Body of pancreas (tissue), 4 donors: ENCODE results near the gene ASTN2. TPM values are rescaled to one million over a fixed set of nuclear protein-coding genes. Genes with fewer than 3 reads are reported as not detected.

Source experiments
- ATAC-seq: fragments of 150-250 bp; one replicate; pipeline ENCODE4 v1.9.1; 2016
- DNase-seq, 4 donors: peaks; one replicate each; pipeline ENCODE4 v3.0.0-alpha.2; 2019
- H3K27ac ChIP-seq, 4 donors: fragments of 200-600 bp; sonication (generic); 1 replicate in 3 of 4; 2 replicates in 1 of 4; pipeline versions ENCODE4 v1.5.1 to v1.6.1; 2016 to 2019; ENCODE audit warnings: mild to moderate bottlenecking in 1 of 4, mixed read lengths in 1 of 4, moderate library complexity in 1 of 4
- H3K27me3 ChIP-seq, 2 donors: fragments of 200-600 bp; sonication (generic); one replicate each; pipeline ENCODE4 v1.6.0; 2016; ENCODE audit warnings: mild to moderate bottlenecking in 1 of 2
- H3K36me3 ChIP-seq, 2 donors: fragments of 200-600 bp; sonication (generic); replicated peaks in 1 of 2; 2 replicates each; pipeline ENCODE4 v1.5.1; 2016; ENCODE audit warnings: low read depth in 2 of 2; ENCODE audit not compliant: insufficient read depth in 1 of 2
- H3K4me1 ChIP-seq: fragments of 200-600 bp; sonication (generic); one replicate; pipeline ENCODE4 v1.6.0; 2016
- H3K4me3 ChIP-seq, 2 donors: fragments of 200-600 bp; sonication (generic); 1 replicate in 1 of 2; 2 replicates in 1 of 2; pipeline ENCODE4 v1.5.1; 2016 to 2019
- H3K9me3 ChIP-seq, 3 donors: fragments of 200-600 bp; sonication (generic); 1 replicate in 2 of 3; 2 replicates in 1 of 3; pipeline ENCODE4 v1.5.1; 2016
- CTCF ChIP-seq, 7 experiments: fragments of 450-650 bp in 4 of 7; fragments of 200-600 bp in 3 of 7; sonication (generic) in 3 of 7; IDR thresholded peaks; one replicate each; pipeline ENCODE4 v1.5.1; 2016 to 2019; ENCODE audit warnings: antibody characterized with exemption in 7 of 7
- POLR2A ChIP-seq, 3 donors: fragments of 450-650 bp; IDR thresholded peaks; one replicate each; pipeline ENCODE4 v1.6.1; 2016; ENCODE audit warnings: antibody characterized with exemption in 3 of 3, mild to moderate bottlenecking in 2 of 3
- WGBS, 2 donors: methylation state at CpG; one replicate each; pipeline ENCODE4 v1.1.5; 2017; 5-methylcytosine and 5-hydroxymethylcytosine counted together
- intact Hi-C: fragments of 100-400 bp; cut with DNase I; formaldehyde crosslinking; loops from one replicate; pipeline ENCODE4 v1.15.1; 2023
- total RNA-seq, 2 donors: library from RNA; depleted of rRNA; stranded (reverse); fragments of >200 nt; gene quantifications; one replicate each; pipeline ENCODE4 v1.1.0, GENCODE V29; 2016

Gene ASTN2
- total RNA-seq, 2 donors from 2014 or later: 8.2 to 9.6 TPM

- Histone ChIP-seq H3K4me3 (no peak overlapping the region), H3K4me1 (no peaks in the 10 kb centered on the region), H3K27ac (no peak overlapping the region), H3K9me3 (no peaks in the 10 kb centered on the region), H3K36me3 (no peaks in the 10 kb centered on the region), H3K27me3 (no peaks in the 10 kb centered on the region)
- DNase-seq: no peak
- WGBS, 2 donors: 92 to 100% methylated on average over 2 of the region's 2 CpGs
- intact Hi-C loops: no loop called here
- TF ChIP-seq POLR2A (IDR thresholded peaks at IDR 0.05) (no peak), CTCF (IDR thresholded peaks at IDR 0.05) (no peak)
- ATAC-seq: no peak
Measured at GRCh38 chr9:117180896-117181445, 233.9 kb downstream of the ASTN2 start.

- no peaks in the 10 kb centered on the region for H3K9me3 ChIP-seq
- DNase-seq: no peak
Measured at GRCh38 chr9:117178596-117179375, 236.1 kb downstream of the ASTN2 start.

GRCh38 chr9:117170567-117170966, 244.3 kb downstream of the ASTN2 start:
- no peak for ATAC-seq
- 90 to 91% methylated on average over 2 of the region's 2 CpGs for WGBS, 2 donors
- Histone ChIP-seq H3K27ac (no peak overlapping the region), H3K36me3 (no peaks in the 10 kb centered on the region), H3K4me3 (no peak overlapping the region), H3K9me3 (no peaks in the 10 kb centered on the region), H3K4me1 (no peaks in the 10 kb centered on the region), H3K27me3 (no peaks in the 10 kb centered on the region)
- intact Hi-C loops: no loop called here
- TF ChIP-seq CTCF (IDR thresholded peaks at IDR 0.05) (no peak), POLR2A (IDR thresholded peaks at IDR 0.05) (no peak)
- DNase-seq: no peak

More at GRCh38 chr9:117178596-117179375, 236.1 kb downstream of the ASTN2 start:
- H3K27ac ChIP-seq: no peak overlapping the region
- H3K4me3 ChIP-seq: no peak overlapping the region
- WGBS, 2 donors: 86 to 89% methylated on average over 5 of the region's 5 CpGs
- no peaks in the 10 kb centered on the region for H3K27me3 ChIP-seq
- no peaks in the 10 kb centered on the region for H3K36me3 ChIP-seq
- H3K4me1 ChIP-seq: no peaks in the 10 kb centered on the region
- intact Hi-C loops: no loop called here
- TF ChIP-seq POLR2A (IDR thresholded peaks at IDR 0.05): no peak
- no peak for TF ChIP-seq CTCF (IDR thresholded peaks at IDR 0.05)
- ATAC-seq: no peak

GRCh38 chr9:117169089-117169621, 245.7 kb downstream of the ASTN2 start:
- Histone ChIP-seq H3K36me3 (no peaks in the 10 kb centered on the region), H3K9me3 (no peaks in the 10 kb centered on the region), H3K4me1 (no peaks in the 10 kb centered on the region), H3K27me3 (no peaks in the 10 kb centered on the region), H3K27ac (no peak overlapping the region), H3K4me3 (no peak overlapping the region)
- DNase-seq (no peak), ATAC-seq (no peak)
- WGBS, 2 donors: 46 to 59% methylated on average over 4 of the region's 4 CpGs
- intact Hi-C loops: no loop called here
- TF ChIP-seq POLR2A (IDR thresholded peaks at IDR 0.05): no peak
- no peak for TF ChIP-seq CTCF (IDR thresholded peaks at IDR 0.05)
